Erythroblast (primary cell): ENCODE measurements around the gene PRPF31.

ENCODE experiments used
- GATA1 ChIP-seq: IDR thresholded peaks from 2 replicates; pipeline ENCODE4 v1.6.1; 2011; ENCODE audit warnings: low read depth, mild to moderate bottlenecking, control low read depth, low read length, moderate library complexity
- POLR2A ChIP-seq: IDR thresholded peaks from 2 replicates; pipeline ENCODE4 v1.6.1; 2011; ENCODE audit warnings: mild to moderate bottlenecking, low read length

- TF ChIP-seq POLR2A (no peak), GATA1 (no peak)
Measured at GRCh38 chr19:54096617-54097106, 18.9 kb upstream of the PRPF31 start.
